Activated T-cell treated with anti-CD3 and anti-CD28 coated beads for 24 hours (primary cell): ENCODE data around the gene DHX8.

ENCODE experiments used
- DNase-seq: peaks from one replicate; pipeline ENCODE4 v3.0.0-alpha.2; 2020; ENCODE audit warnings: low read depth

The DHX8 gene

GRCh38 chr17:43526886-43527648 is 43.3 kb downstream of the DHX8 start:
- no peak for DNase-seq

DNA sequence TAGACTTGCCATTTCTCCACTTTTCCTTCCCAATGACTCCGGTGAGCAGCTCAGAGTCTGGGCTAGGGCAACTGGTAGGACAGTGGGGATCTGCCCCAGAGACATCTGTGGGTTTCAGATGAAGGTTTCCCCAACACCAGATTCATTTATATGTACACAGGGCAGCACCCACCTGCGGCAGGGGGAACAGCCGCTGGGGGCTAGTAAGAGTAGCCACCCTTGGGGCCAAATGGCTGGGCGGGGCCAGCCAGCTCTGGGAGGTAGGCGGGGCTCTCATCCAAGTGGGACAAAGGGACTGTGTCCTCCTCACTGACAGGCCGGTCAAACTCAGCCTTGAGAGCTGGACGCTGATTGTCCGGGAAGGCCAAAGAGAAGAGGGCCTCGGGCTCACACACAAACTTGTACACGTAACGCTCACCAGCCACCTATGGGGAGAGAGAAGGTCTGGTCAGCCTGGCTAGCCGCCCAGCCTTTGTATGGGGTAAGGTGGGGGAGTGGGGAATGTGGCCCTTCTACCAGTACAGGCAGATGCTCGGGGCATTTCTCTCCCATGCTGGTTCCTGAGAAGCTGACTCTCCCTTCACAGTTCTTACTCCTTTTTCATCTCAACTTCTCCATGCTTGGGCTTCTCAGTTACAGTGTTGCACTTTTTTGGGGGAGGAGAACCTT is 44.7 kb downstream of the DHX8 start:
- DNase-seq: no peak

- DNase-seq: no peak
Measured at GRCh38 chr17:43528988-43529814, 45.4 kb downstream of the DHX8 start.

DNA sequence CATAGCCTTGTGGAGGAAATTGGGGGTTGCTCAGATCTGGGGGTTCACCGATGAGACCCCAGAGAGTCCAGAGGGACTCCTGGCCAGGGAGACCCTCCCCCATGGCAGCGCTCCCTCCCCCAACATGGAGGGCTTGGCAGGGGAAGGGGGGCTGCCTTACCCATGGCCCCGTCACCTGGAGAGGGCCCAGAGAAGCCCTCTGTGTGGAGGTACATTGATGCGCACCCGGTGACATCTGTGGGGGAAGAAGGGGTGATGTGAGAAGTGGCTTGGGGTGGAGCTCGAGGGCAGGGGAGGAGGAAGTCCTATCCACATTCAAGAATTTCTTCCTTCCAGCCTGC is 46.1 kb downstream of the DHX8 start:
- no peak for DNase-seq

- no peak for DNase-seq
Measured at GRCh38 chr17:43530288-43531081, 46.7 kb downstream of the DHX8 start.

DNA sequence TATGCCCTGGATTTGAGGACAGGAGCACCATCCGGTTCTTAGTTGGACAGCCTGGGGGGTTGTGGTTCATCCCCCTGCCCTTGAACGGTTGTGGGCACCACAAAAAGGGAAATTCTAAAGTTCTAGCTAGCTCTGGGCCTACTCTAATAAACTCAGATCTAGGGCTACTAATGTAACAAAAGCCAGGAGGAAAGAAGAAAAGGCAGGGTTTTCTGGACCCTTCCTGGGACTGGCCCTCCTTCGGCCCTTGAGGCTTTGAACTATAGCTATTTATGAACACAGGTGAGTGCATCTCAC is 47.3 kb downstream of the DHX8 start:
- no peak for DNase-seq

- no peak for DNase-seq
Measured at GRCh38 chr17:43531955-43532354, 48.2 kb downstream of the DHX8 start.

GRCh38 chr17:43532581-43532980 is 48.8 kb downstream of the DHX8 start:
- DNase-seq: no peak

GRCh38 chr17:43533699-43534098 is 49.9 kb downstream of the DHX8 start:
- DNase-seq: no peak

DNA sequence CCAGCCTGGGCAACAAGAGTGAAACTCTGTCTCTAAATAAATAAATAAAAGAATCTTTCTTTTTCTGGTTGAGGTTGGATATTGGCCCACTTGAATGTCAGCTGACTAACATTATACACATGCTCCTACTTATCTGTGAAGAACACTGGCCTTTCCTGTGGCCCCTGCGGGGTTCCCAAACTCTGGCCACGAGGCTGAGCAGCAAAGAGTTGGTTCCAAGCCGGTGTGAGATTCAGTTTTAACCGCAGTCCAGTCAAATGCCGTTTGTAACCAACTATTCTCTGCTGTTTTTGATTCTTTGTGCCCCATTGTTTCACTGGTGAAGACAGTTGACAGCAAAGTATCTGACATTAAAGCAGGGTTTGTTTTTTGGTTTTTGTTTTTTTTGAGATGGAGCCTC is 51.1 kb downstream of the DHX8 start:
- no peak for DNase-seq

GRCh38 chr17:43536236-43536992 is 52.6 kb downstream of the DHX8 start:
- no peak for DNase-seq

DNA sequence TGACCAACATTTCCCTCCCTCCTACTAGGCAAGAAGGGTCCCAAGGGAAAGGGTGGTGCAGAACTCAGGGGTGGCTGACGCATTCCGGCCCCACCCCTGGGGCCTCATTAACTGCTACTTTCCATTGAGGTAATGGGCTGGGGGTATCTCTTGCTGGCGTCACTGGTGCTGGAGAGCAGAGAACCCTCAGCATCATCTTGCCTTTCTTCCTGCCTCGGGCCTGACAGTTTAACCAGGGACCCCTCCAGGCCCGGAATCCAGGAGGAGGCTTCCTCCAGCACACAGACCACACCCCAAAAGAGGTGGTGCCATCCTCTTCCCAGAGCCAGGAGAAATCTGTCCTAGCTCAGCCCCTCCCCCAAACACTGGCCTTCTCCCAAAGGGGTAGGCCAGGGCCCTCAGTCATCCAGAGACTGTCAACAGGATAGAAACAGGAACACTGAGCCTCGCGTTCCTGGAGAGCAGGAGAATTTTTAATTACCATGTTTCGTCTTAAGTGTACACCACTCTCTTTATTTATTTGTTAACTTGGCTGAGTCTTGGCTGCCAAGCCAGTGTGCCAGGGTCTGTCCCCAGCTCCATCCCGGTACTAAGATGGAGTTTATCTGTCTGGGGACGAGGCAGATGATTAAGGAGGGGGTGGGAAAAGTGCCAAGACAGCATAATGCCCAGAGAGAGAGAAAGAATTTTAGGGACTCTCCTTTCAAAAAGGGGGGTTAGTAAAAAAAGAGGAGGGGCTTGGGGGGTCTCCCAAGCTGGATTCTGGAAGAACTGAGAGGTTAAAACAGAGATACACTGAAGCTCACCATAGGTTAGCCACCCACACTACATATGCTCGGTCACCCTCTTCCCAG is 57.3 kb downstream of the DHX8 start:
- DNase-seq: no peak

DNA sequence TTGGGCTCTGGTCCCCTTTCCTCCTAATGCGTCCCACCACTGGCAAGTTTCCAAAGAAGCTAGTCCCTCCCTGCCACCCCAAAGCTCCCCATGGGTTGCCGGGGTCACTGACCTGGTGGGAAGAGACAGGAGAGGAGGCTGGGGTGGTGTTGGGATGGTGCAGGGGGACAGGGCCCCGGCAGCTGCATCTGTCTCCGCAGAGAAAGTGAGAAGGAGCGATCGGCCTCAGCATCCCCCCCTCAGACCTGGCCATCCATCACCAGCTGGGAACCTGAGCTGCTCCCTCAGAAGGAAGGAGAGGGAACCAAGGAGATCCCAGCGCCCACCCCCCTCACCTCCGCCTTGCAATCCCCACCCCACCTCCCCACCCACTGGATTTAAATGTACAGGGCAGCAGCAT is 59.1 kb downstream of the DHX8 start:
- no peak for DNase-seq

DNA sequence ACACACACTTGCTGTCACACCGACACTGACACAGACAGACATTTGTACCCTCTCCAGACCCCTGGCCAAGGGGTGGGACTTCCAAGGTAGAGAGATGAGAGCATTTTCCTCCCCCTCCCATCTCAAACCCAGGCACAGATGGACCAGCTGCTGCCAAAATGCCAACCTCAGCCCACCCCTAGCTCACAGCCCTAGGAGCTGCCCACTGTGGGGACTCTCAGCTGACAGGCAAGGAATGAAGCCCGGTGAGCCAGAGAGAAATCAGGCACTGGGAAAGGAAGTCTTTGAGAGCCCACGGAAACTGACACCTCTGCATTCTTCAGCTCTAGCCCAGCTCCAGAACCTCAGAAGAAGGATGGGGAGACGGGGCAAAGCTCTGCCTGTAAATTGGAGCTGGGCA is 59.5 kb downstream of the DHX8 start:
- no peak for DNase-seq

DNA sequence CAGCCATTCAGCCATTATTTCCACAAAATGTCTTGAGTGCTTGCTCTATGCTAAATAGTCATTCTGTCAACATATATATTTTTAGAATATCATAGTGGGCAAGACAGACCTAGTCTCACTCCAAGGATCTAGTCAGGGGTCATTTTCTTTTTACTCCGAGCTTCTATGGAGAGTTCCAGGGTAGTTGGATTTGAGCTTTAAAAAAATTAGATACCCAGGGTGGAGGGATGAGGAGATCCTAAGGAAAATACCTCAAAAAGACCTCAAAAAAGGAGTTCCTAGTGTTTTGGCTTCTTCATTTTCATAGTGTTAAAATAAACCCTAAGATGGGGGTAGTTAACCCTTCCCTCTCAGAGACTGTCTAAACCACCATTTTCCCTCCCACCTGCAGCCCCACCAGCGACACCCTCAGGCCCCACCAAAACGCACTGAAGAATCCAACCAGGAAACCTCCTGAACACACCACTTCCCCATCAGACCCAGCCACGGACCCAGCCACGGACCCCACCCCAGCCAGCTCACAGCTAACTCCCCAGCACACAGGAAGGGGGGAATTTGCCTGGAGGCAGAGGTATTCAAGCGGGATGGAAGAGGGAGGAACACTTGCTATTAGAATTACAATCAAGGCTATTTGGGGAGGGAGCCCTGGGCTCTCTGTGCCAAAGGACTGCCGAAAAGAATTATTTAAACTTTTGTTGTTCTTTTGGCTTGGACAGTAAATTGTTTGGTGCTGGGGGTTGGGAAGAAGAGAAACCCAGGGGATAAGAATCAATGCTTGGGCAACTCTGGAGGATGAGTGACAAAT is 60.2 kb downstream of the DHX8 start:
- no peak for DNase-seq

GRCh38 chr17:43545383-43545632 is 61.5 kb downstream of the DHX8 start:
- no peak for DNase-seq

DNA sequence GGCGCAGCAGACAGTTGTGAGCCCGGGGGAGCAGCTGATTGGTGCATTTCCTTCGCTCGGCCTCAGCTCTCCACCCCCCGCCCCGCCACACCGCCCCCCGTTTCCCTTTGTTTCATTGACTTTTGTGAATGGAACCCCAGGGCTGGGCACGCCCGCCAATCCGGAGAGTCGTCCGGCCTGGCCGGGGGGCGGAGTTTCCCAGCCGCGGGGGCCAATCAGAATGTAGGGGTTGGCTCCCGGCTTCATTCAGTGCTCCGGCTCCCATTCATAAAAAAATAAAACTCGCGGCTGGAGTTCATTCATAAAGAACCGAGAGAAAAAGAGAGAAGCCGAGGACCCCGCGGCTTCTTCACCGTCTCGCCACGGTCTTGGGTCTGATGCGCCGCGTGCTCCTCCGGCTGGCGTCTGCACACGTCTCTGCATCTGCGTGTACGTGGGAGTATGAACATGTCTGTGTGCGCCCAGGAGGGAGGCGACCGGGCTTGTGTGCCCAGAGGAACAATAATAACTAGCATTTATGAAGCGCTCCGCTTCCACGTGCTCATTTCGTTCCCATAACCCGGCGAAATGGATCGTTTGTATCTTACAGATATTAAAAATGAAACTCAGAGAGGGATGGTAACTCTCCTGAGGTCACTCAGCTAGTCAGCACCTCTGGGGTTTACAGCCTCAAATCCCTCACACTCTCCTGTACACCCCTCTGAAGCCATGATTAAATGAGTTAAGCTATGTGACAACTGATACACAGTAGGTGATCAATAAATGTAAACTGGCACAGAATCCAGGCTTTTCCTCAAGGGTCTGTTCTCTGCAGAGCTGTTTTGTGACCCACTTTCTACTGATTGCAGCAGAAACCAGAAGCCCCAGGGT is 62.8 kb downstream of the DHX8 start, which contains the start of gene ETV4:
Gene ETV4, minus strand, starts transcription at position 22 of the 870 bp plus-strand sequence. CDS start 723 bp downstream, outside the sequence.
- DNase-seq: peak; percentile 92

DNA sequence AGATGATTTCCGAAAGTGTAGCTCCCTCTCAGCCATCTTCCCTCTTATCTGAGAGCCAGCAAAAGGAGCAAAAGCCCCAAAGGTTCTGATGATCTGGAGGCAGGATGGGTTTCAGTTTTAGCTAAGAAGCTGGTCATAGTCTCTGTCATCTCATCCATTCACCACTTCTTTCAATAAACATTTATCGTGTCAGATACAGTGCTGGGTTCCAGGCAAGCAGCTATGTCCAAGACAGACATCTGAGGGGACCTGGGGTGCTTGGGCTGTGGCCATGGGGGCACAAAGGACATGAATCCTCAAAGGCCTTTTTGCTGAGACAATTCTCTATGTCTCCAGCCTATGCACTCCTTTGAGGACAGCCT is 63.4 kb downstream of the DHX8 start:
- no peak for DNase-seq

DNA sequence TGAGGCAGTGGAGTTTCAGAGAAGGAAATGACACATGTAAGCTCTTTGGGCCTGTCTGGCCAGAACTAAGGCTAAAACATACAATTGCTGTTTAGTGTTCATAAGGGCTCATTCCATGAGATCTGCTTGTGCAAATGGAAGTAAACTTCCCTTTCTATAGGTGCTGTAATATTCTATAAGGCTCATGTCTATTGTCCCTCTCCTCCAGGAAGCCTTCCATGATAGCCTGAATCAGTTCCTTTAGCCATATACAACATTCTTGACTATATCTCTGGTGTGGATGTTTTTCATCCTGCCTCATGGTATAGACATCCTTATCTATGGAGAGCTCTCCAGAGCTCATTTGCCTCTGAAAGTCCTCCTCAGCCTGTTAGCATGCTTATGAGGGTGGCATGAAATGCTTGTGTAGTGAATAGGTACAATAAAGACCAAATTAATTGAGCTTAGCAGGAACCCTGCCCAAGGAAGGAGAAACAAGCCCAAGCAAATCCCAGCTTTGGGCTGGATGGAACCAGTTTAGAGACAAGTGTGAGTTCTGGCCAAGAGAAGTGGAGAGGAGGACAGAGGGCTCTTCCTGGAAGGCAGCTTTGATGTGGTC is 64.0 kb downstream of the DHX8 start:
- no peak for DNase-seq
